Measurements from ENCODE around the gene AGXT2.

The AGXT2 gene

GRCh38 chr5:35081134-35081533, 33.4 kb upstream of the AGXT2 start:
- TF ChIP-seq, protein P1, sequence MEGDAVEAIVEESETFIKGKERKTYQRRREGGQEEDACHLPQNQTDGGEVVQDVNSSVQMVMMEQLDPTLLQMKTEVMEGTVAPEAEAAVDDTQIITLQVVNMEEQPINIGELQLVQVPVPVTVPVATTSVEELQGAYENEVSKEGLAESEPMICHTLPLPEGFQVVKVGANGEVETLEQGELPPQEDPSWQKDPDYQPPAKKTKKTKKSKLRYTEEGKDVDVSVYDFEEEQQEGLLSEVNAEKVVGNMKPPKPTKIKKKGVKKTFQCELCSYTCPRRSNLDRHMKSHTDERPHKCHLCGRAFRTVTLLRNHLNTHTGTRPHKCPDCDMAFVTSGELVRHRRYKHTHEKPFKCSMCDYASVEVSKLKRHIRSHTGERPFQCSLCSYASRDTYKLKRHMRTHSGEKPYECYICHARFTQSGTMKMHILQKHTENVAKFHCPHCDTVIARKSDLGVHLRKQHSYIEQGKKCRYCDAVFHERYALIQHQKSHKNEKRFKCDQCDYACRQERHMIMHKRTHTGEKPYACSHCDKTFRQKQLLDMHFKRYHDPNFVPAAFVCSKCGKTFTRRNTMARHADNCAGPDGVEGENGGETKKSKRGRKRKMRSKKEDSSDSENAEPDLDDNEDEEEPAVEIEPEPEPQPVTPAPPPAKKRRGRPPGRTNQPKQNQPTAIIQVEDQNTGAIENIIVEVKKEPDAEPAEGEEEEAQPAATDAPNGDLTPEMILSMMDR (IDR thresholded peaks at IDR 0.05; ENCODE audit: low read depth, low read length, missing control alignments) = no peak
- DNase-seq = no peak
- Histone ChIP-seq H3K36me3 (replicated peaks) (no peaks in the 10 kb centered on the region), H3K4me3 (ENCODE audit: low read depth, low read length) (no peak overlapping the region), H3K27ac (no peak overlapping the region), H3K27me3 (replicated peaks) (no peaks in the 10 kb centered on the region)
- in situ Hi-C loops (cut with HindIII; ENCODE audit: low pct_ligation_motif_present, low sequenced_read_pairs) = loop anchor here (25.0 kb wide), 1 partner anchor 106 kb away; no protein-coding TSS in a partner anchor

GRCh38 chr5:35073160-35073559, 25.4 kb upstream of the AGXT2 start:
- in situ Hi-C loops (cut with HindIII; ENCODE audit: low pct_ligation_motif_present, low sequenced_read_pairs) = no loop called here
- H3K27me3 ChIP-seq (replicated peaks) = no peaks in the 10 kb centered on the region
- TF ChIP-seq, protein P1 (IDR thresholded peaks at IDR 0.05; ENCODE audit: low read depth, low read length, missing control alignments) = no peak

GRCh38 chr5:35069188-35069587, 21.4 kb upstream of the AGXT2 start:
- no peak overlapping the region for H3K27ac ChIP-seq
- in situ Hi-C loops (cut with HindIII; ENCODE audit: low pct_ligation_motif_present, low sequenced_read_pairs) = no loop called here
- no peaks in the 10 kb centered on the region for H3K36me3 ChIP-seq (replicated peaks)
- no peak overlapping the region for H3K4me3 ChIP-seq (ENCODE audit: low read depth, low read length)
- TF ChIP-seq, protein P1 (IDR thresholded peaks at IDR 0.05; ENCODE audit: low read depth, low read length, missing control alignments) = no peak
- DNase-seq = no peak
- no peaks in the 10 kb centered on the region for H3K27me3 ChIP-seq (replicated peaks)

More at GRCh38 chr5:35073160-35073559, 25.4 kb upstream of the AGXT2 start:
- no peaks in the 10 kb centered on the region for H3K36me3 ChIP-seq (replicated peaks)
- no peak overlapping the region for H3K27ac ChIP-seq
- DNase-seq = no peak
- H3K4me3 ChIP-seq (ENCODE audit: low read depth, low read length) = no peak overlapping the region

DNA sequence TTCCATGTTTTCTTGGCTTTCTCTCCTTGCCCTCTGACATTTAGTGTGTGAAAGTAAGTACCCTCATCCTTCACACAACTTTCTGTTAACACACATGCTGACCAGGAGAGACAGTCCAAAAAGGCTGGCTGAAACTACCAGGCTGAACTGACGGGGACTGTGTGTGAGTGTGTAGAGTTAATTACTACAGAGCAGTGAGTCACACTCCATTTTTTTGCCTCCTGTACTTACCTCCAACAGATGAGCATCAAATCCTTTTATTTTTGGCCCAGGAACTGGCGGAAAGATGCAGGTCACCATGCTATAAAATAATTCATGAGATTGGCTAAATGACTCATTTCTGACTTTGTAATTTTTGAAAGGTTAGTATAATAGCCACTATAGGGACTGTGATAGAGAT, 20.2 kb upstream of the AGXT2 start:
- Histone ChIP-seq H3K27me3 (replicated peaks) (no peaks in the 10 kb centered on the region), H3K4me3 (ENCODE audit: low read depth, low read length) (no peak overlapping the region), H3K36me3 (replicated peaks) (no peaks in the 10 kb centered on the region), H3K27ac (no peak overlapping the region)
- TF ChIP-seq, protein P1 (IDR thresholded peaks at IDR 0.05; ENCODE audit: low read depth, low read length, missing control alignments) = no peak
- in situ Hi-C loops (cut with HindIII; ENCODE audit: low pct_ligation_motif_present, low sequenced_read_pairs) = no loop called here
- DNase-seq = no peak

GRCh38 chr5:35066260-35066795, 18.6 kb upstream of the AGXT2 start:
- Histone ChIP-seq H3K27me3 (replicated peaks) (no peaks in the 10 kb centered on the region), H3K36me3 (replicated peaks) (no peaks in the 10 kb centered on the region), H3K4me3 (ENCODE audit: low read depth, low read length) (no peak overlapping the region), H3K27ac (no peak overlapping the region)
- DNase-seq = no peak
- TF ChIP-seq, protein P1 (IDR thresholded peaks at IDR 0.05; ENCODE audit: low read depth, low read length, missing control alignments) = no peak
- in situ Hi-C loops (cut with HindIII; ENCODE audit: low pct_ligation_motif_present, low sequenced_read_pairs) = no loop called here

DNA sequence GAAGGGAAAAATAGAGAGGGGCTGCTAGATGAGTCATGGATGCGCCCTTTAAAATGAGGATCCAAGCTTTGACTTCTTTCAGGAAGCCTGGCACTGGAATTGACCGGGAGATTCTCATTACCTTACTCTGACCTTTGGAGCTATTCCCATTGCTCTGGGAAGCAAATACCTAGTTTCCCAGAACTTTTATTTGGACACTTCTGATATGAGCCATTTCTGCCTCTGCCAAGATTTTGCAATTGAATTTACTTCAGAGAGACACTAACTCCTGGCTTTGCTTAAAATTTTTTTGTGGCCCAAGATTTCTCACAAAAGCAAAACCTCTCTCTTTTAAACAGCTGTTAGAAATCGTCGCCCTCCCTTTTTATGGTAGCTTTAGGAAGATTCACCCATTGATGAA, 15.7 kb upstream of the AGXT2 start:
- H3K27me3 ChIP-seq (replicated peaks) = no peaks in the 10 kb centered on the region
- TF ChIP-seq, protein P1 (IDR thresholded peaks at IDR 0.05; ENCODE audit: low read depth, low read length, missing control alignments) = no peak
- no peak overlapping the region for H3K4me3 ChIP-seq (ENCODE audit: low read depth, low read length)
- no peak for DNase-seq
- no peak overlapping the region for H3K27ac ChIP-seq
- in situ Hi-C loops (cut with HindIII; ENCODE audit: low pct_ligation_motif_present, low sequenced_read_pairs) = no loop called here
- H3K36me3 ChIP-seq (replicated peaks) = no peaks in the 10 kb centered on the region
